ENCODE results near the gene TOX3.

TOX3 gene

DNA sequence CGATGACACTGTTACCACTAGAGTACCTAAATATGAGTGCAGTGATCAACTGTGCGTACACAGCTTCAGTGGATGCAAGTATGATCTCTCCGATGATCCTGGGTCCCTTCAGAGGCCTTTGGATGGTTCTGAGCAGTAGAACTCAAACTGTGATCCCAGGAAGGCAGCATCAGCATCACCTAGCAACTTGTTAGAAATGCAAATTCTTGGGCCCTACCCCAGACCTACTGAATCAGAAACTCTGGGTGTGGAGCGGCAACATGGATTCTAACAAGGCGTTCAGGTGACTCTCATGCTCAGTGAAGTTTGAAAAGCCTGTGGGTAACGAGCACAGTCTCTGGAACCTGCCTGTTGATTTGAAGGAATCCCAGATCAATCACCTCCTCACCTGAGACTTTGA lies 25.4 kb downstream of the TOX3 start:
- H3K9ac ChIP-seq (ENCODE audit: low read length): no peak overlapping the region
- H2AFZ ChIP-seq (ENCODE audit: low read depth, low read length, severe bottlenecking): no peak overlapping the region
- no peaks in the 10 kb centered on the region for H3F3A ChIP-seq (ENCODE audit: insufficient read depth)
- no peaks in the 10 kb centered on the region for H3K9me3 ChIP-seq (ENCODE audit: insufficient read depth, low read length)
- no peaks in the 10 kb centered on the region for H4K20me1 ChIP-seq (ENCODE audit: low read depth, low read length)
- no peaks in the 10 kb centered on the region for H3K9me2 ChIP-seq (replicated peaks; ENCODE audit: insufficient read depth, low read length)
- no peaks in the 10 kb centered on the region for H3K79me2 ChIP-seq (ENCODE audit: insufficient read depth, low read length)
- no peak for TF ChIP-seq EZH2phosphoT487 (conservative IDR thresholded peaks at IDR 0.05; ENCODE audit: low read length)
- TF ChIP-seq, protein P1, sequence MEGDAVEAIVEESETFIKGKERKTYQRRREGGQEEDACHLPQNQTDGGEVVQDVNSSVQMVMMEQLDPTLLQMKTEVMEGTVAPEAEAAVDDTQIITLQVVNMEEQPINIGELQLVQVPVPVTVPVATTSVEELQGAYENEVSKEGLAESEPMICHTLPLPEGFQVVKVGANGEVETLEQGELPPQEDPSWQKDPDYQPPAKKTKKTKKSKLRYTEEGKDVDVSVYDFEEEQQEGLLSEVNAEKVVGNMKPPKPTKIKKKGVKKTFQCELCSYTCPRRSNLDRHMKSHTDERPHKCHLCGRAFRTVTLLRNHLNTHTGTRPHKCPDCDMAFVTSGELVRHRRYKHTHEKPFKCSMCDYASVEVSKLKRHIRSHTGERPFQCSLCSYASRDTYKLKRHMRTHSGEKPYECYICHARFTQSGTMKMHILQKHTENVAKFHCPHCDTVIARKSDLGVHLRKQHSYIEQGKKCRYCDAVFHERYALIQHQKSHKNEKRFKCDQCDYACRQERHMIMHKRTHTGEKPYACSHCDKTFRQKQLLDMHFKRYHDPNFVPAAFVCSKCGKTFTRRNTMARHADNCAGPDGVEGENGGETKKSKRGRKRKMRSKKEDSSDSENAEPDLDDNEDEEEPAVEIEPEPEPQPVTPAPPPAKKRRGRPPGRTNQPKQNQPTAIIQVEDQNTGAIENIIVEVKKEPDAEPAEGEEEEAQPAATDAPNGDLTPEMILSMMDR (IDR thresholded peaks at IDR 0.05; ENCODE audit: insufficient read depth, low read length, poor library complexity, severe bottlenecking): no peak
- no peak overlapping the region for H3K4me2 ChIP-seq (ENCODE audit: low read depth, low read length, poor library complexity, severe bottlenecking)
- no peak overlapping the region for H3K27ac ChIP-seq (ENCODE audit: low read depth, low read length)
- no peaks in the 10 kb centered on the region for H3K27me3 ChIP-seq (ENCODE audit: low read length)
- no peaks in the 10 kb centered on the region for H3K36me3 ChIP-seq (ENCODE audit: low read length)
- H3K4me3 ChIP-seq (ENCODE audit: insufficient read depth, low read length, poor library complexity, severe bottlenecking): no peak overlapping the region

DNA sequence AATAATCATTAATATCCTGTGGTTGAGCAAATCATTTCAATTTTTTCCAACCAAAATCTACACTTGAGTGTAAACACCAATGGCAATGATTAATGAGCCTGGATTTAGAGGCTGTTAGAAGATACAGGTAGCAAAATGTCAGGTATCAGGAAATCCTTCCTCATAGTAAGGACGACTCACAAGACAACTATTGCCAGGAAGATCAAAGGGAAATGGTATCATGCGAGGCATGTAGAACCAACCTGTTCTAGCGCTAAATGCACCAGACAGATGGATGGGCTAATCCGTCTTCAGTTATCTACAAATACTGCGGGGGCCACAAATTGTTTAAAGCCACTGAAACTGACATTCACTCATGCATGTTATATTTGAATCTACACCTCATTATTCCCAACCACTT lies 28.1 kb downstream of the TOX3 start:
- Histone ChIP-seq H3K4me3 (ENCODE audit: insufficient read depth, low read length, poor library complexity, severe bottlenecking) (no peak overlapping the region), H3K9me3 (ENCODE audit: insufficient read depth, low read length) (no peaks in the 10 kb centered on the region), H3K27me3 (ENCODE audit: low read length) (no peaks in the 10 kb centered on the region), H3K36me3 (ENCODE audit: low read length) (no peaks in the 10 kb centered on the region), H3K9me2 (replicated peaks; ENCODE audit: insufficient read depth, low read length) (no peaks in the 10 kb centered on the region), H3K9ac (ENCODE audit: low read length) (no peak overlapping the region), H3F3A (ENCODE audit: insufficient read depth) (no peaks in the 10 kb centered on the region), H3K79me2 (ENCODE audit: insufficient read depth, low read length) (no peaks in the 10 kb centered on the region), H2AFZ (ENCODE audit: low read depth, low read length, severe bottlenecking) (no peak overlapping the region), H3K4me2 (ENCODE audit: low read depth, low read length, poor library complexity, severe bottlenecking) (no peak overlapping the region), H3K27ac (ENCODE audit: low read depth, low read length) (no peak overlapping the region), H4K20me1 (ENCODE audit: low read depth, low read length) (no peaks in the 10 kb centered on the region)
- TF ChIP-seq, protein P1 (IDR thresholded peaks at IDR 0.05; ENCODE audit: insufficient read depth, low read length, poor library complexity, severe bottlenecking): no peak
- TF ChIP-seq EZH2phosphoT487 (conservative IDR thresholded peaks at IDR 0.05; ENCODE audit: low read length): no peak

GRCh38 chr16:52515068-52515671 lies 31.8 kb downstream of the TOX3 start:
- no peak overlapping the region for H3K9ac ChIP-seq (ENCODE audit: low read length)
- no peaks in the 10 kb centered on the region for H3K79me2 ChIP-seq (ENCODE audit: insufficient read depth, low read length)
- H3K9me3 ChIP-seq (ENCODE audit: insufficient read depth, low read length): no peaks in the 10 kb centered on the region
- no peaks in the 10 kb centered on the region for H3K36me3 ChIP-seq (ENCODE audit: low read length)
- H3K27me3 ChIP-seq (ENCODE audit: low read length): no peaks in the 10 kb centered on the region
- no peak overlapping the region for H3K27ac ChIP-seq (ENCODE audit: low read depth, low read length)
- no peaks in the 10 kb centered on the region for H3K9me2 ChIP-seq (replicated peaks; ENCODE audit: insufficient read depth, low read length)
- H3F3A ChIP-seq (ENCODE audit: insufficient read depth): no peaks in the 10 kb centered on the region
- H3K4me2 ChIP-seq (ENCODE audit: low read depth, low read length, poor library complexity, severe bottlenecking): no peak overlapping the region
- TF ChIP-seq EZH2phosphoT487 (conservative IDR thresholded peaks at IDR 0.05; ENCODE audit: low read length): no peak
- TF ChIP-seq, protein P1 (IDR thresholded peaks at IDR 0.05; ENCODE audit: insufficient read depth, low read length, poor library complexity, severe bottlenecking): no peak
- no peak overlapping the region for H2AFZ ChIP-seq (ENCODE audit: low read depth, low read length, severe bottlenecking)
- no peak overlapping the region for H3K4me3 ChIP-seq (ENCODE audit: insufficient read depth, low read length, poor library complexity, severe bottlenecking)
- H4K20me1 ChIP-seq (ENCODE audit: low read depth, low read length): no peaks in the 10 kb centered on the region

Data from SU-DHL-6 (cell line).